Upper lobe of left lung (tissue), 4 donors: ENCODE data around the gene SLC29A1.

Experiments used
- POLR2A ChIP-seq, 4 donors: fragments of 450-650 bp; IDR thresholded peaks; one replicate each; pipeline ENCODE4 v1.5.1; 2016 to 2017; ENCODE audit warnings: antibody characterized with exemption in 4 of 4, mild to moderate bottlenecking in 2 of 4
- POLR2AphosphoS5 ChIP-seq, 2 donors: sonication (generic); formaldehyde crosslinking; IDR thresholded peaks; one replicate each; pipeline ENCODE4 v1.5.1; 2017; ENCODE audit warnings: antibody characterized with exemption in 2 of 2
- TF ChIP-seq, protein P1 (sequence below), 6 experiments: fragments of 450-650 bp in 4 of 6; fragments of 200-600 bp in 2 of 6; sonication (generic) in 2 of 6; IDR thresholded peaks; one replicate each; pipeline ENCODE4 v1.5.1; 2016 to 2019; ENCODE audit warnings: antibody characterized with exemption in 6 of 6

DNA sequence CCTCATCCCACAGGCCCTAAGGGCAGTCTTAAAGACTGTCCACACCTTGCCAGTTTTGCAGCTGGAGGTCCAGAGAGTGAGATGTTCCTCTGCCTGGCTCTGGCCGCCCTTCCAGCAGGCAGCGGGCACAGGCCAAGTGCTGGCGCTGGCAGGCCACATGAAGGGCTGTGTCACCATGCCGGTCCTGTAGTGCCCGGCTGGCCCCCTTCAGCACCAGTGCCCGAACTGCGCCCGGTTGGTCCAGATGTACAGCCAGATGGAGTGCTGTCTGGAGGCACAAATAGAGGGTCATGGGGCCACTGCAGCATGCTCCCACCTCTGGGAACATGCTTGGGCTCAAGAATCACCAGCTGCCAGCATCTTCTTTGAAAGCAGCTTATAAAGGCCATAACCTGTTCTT is 38.2 kb downstream of the SLC29A1 start:
- TF ChIP-seq, protein P1, sequence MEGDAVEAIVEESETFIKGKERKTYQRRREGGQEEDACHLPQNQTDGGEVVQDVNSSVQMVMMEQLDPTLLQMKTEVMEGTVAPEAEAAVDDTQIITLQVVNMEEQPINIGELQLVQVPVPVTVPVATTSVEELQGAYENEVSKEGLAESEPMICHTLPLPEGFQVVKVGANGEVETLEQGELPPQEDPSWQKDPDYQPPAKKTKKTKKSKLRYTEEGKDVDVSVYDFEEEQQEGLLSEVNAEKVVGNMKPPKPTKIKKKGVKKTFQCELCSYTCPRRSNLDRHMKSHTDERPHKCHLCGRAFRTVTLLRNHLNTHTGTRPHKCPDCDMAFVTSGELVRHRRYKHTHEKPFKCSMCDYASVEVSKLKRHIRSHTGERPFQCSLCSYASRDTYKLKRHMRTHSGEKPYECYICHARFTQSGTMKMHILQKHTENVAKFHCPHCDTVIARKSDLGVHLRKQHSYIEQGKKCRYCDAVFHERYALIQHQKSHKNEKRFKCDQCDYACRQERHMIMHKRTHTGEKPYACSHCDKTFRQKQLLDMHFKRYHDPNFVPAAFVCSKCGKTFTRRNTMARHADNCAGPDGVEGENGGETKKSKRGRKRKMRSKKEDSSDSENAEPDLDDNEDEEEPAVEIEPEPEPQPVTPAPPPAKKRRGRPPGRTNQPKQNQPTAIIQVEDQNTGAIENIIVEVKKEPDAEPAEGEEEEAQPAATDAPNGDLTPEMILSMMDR (IDR thresholded peaks at IDR 0.05) = no peak
- TF ChIP-seq POLR2A (IDR thresholded peaks at IDR 0.05) (no peak), POLR2AphosphoS5 (IDR thresholded peaks at IDR 0.05) (no peak)
